Measurements from ENCODE around the gene ZBTB1.

The ZBTB1 gene

GRCh38 chr14:64573109-64573508 lies 68.5 kb downstream of the ZBTB1 start:
- DNase-seq, result no peak
